Fibroblast of the conjunctiva (primary cell): ENCODE measurements around the gene WFS1.

Experiments used
- DNase-seq: peaks from one replicate; pipeline ENCODE4 v3.0.0-alpha.2; 2010; ENCODE audit warnings: low read depth

WFS1 gene

DNA sequence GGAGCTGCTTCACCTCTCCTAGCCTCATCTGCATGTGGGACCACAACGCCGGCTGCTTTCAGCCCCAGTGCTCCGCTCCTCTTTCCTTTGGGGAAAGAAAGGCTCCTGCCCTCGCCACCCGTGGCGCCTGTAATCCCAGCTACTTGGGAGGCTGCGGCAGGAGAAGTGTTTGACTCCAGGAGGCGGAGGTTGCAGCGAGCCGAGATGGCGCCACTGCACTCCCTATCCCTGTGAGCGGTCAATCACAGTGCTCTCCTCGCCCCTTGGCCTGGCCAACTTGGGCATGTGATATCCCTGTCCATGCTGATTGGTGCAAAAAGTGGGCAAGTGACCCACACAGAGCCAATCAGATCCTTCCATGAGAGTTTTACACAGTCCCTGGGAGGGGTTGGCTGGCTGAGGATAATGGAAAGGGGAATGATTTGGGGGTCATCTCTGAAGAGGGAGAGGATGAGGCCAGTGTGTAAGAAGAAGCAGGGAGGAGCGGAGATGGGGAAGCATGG, 56.2 kb downstream of the WFS1 start:
- no peak for DNase-seq

DNA sequence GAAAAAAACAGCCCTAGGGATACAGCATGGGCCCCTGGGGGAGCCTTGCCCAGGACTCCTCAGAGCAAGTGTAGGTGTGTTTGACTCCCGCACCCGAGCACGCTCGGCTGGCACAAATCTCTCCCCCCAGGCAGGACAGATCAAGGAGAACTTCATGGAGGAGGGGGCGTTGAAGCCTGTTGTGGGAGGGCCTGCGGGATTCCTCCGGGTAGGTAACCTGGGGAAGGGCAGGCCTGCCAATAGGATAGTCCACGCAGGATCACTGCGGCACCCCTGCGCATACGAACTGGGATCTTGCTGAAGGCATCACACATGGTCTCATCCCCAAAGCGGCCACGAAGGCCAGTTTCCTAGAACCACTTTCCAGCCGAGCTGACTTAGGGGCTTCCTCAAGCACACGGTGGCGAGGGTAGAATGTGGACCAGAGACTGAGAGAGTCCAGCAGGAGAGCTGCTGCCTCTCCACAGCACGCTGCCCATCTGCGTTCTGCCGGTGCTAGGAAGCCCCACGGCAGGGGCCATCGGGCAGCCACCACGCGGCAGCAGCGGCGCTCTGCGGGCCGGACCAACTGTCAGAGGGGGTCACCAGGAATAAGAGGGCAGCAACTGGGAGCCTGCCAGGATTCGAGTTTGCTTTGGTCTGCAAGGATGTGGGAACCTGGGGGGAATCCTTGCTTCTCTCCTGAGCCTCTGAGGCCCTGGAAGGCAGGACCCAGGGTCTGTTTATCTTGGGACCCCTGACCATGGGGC, 56.8 kb downstream of the WFS1 start:
- DNase-seq: no peak

GRCh38 chr4:6327220-6327917, 57.7 kb downstream of the WFS1 start:
- DNase-seq: peak; percentile 57

DNA sequence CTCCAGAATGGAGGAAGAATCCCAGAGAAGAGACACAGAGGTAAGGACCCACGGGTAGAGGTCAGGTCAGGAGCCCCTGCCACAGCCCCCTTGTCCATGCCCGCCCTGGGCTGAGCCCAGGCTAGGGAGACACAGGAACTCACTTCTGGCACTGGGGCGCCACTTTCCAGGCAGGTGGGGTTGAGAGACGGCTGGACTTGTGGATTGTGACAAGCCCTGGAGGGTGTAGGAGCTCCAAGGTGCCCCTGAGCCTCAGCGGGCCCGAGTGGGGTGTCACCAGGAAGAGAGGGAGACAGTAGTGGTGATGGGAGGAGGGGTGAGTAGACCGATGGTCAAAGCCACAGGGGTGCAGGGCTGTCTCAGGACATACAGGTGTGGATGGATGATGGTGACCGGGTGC, 58.9 kb downstream of the WFS1 start:
- no peak for DNase-seq

- DNase-seq: no peak
Measured at GRCh38 chr4:6329478-6330383, 60.1 kb downstream of the WFS1 start.

DNA sequence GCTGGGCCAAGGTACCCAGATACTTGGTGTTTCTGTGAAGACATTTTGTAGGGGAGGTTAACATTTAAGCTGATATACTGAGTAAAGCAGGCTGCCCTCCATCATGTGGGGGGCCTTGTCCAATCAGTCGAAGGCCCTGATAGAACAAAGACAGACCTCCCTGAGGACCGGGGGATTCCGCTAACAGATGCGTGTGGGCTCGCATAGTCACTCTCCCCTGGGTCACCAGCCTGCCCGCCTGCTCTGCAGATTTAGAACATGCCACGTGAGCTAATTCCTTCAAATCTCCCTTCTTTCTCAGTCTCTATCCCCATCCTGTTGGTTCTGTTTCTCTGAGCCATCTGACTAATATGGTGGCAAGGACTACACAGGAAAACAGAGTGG, 60.7 kb downstream of the WFS1 start:
- no peak for DNase-seq

GRCh38 chr4:6331018-6331417, 61.4 kb downstream of the WFS1 start:
- DNase-seq: no peak

- DNase-seq: no peak
Measured at GRCh38 chr4:6331468-6331867, 61.8 kb downstream of the WFS1 start.

DNA sequence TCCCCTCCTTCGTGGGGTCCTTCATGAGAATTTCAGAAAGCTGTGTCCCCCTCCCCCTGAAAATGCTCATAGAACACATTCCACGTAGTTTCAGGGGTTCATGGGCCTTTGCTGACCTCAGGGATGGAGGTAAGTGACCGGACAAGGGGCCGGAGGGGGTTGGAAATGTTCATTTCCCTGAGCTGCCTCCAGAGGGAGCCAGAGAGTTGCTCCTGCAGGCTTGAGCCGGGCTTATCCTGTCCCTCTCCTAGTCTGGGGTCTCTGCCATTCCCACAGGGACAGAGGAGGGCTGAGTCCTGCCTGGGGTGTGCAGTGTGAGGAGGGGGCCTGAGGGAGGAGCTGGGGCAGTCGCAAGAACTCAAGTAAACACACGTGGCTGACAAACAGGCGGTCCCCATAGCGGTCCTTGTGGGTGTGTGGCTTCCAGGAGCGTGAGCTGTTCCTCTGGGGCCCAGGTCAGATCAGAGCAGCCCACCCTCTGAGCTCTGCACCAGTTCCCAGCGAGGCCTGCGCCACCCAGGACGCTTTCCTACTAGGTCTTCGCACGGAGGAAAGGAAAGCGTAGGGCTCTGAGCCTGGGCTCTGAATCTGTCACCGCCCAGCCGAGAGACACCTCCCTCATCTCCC, 62.5 kb downstream of the WFS1 start:
- no peak for DNase-seq

GRCh38 chr4:6332669-6333050, 63.0 kb downstream of the WFS1 start:
- no peak for DNase-seq

GRCh38 chr4:6333301-6334202, 63.9 kb downstream of the WFS1 start:
- no peak for DNase-seq

DNA sequence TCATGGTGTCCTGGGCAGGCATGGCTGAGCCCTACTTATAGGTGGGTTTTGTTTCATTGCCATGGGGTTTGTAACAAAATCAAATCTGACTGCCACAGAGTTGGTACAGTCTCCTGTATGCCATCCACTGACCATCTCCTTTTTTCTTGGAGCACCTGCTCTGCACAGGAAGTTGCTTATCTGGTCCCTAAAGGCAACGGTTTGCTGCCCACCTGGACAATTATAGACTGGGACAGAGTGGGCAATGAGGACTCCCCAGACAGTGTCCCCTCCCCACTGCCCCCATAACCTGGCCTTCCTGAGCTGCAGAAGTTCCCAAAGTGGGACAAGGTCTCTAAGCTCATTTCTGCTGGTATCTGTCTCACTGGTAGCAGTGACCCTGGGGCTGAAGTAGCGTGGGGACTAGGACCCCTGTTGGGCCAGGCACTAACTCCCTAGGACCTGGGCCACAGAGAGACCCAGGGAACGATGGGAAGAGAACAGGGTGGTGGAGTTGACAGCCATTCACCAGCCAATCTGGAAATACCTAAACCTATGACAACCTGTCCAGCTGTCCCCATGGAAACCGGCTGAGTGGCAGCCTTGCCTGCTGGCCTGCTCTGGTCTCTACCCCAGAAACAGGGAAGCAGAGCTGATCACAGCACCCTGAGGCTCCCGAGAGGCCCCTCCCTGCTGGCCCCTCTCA, 64.7 kb downstream of the WFS1 start:
- DNase-seq: no peak

GRCh38 chr4:6335040-6335590, 65.5 kb downstream of the WFS1 start:
- no peak for DNase-seq

- no peak for DNase-seq
Measured at GRCh38 chr4:6336166-6336565, 66.5 kb downstream of the WFS1 start.

DNA sequence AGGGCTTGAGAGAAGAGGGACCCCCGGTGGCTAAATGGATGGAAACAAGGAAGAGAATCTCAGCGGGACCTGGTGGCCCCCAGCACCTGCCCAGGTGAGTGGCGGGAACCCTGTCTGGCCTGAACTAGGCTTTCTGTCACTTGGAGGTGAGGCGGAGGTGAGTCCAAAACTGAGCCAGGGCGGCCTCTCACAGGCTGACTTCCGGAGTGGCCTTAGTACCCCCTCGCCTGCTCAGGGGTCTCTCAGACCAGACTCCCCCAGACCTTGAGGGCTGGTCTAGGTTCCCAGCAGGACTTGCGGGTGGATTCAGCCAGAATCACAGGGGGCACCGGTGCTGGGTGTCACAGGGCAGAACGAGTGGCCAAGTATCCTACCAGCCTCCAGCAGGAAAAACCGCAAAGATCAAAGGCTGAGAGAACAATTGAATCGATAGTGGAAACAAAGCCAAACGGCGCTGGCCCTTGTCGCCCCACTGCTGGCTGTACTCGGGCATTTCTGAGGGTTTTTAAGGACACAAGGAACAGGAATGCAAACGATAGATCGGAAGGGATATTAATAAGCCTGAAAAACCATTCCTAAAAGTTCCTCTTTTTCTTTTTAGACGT, 67.8 kb downstream of the WFS1 start:
- DNase-seq: no peak

- no peak for DNase-seq
Measured at GRCh38 chr4:6338175-6338950, 68.7 kb downstream of the WFS1 start.

DNA sequence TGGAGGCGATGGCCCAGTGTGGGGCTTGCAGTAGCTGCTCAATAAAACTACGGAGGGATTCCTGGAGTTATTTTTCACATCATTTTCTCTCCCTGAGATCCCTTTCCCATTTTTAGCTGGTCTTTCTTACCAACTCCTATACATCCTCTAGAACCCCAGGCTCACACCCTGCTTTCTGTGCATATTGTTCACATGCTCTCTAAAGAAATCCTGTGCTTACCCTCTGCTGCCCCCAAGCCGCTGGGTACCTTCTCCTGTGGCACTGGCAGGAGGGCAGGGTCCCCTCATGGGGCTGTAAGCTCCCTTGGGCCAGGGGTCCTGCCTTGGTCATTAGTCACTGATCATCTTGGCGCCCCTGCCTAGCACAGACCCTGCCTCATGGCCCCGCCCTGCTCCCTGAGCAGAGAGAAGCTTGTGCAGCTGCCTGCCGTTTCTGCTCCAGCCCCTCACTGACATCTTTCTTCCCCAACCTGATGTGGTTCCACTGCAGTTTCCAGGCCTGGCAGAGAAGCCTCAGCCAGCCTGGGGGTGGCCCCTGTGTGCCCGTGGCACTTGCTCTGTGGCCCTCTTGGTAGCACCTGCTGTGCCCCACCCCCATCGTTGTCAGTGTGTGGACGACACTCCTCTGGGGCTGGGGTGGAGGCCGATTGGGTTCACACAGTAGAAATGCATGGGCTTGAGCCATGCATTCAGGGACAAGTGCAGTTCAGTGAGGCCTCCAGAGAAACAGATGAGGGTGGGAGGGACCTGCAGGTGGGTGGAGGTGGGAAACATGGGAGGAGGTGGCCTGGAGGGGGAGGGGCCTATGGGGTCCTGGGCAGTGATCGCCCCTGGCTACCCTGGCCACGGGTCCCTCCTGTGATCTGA, 69.5 kb downstream of the WFS1 start:
- DNase-seq: no peak
